Testis (tissue), 3 donors: ENCODE results near the gene HLCS. TPM values are rescaled to one million over a fixed set of nuclear protein-coding genes. Genes with fewer than 3 reads are reported as not detected.

Experiments
- DNase-seq: peaks from one replicate; pipeline ENCODE4 v3.0.0-alpha.2; 2019
- H3K27ac ChIP-seq, 2 donors: fragments of 200-600 bp; sonication (generic); one replicate each; pipeline ENCODE4 v1.5.1; 2019
- H3K27me3 ChIP-seq: fragments of 200-600 bp; sonication (generic); one replicate; pipeline ENCODE4 v1.5.1; 2019
- H3K36me3 ChIP-seq: fragments of 200-600 bp; sonication (generic); one replicate; pipeline ENCODE4 v1.5.1; 2017; ENCODE audit warnings: low read depth; ENCODE audit errors: missing control alignments
- H3K4me1 ChIP-seq: fragments of 200-600 bp; sonication (generic); one replicate; pipeline ENCODE4 v1.5.1; 2019
- H3K4me3 ChIP-seq, 2 donors: fragments of 200-600 bp; sonication (generic); one replicate each; pipeline ENCODE4 v1.5.1; 2017 to 2019
- H3K9me3 ChIP-seq: fragments of 200-600 bp; sonication (generic); one replicate; pipeline ENCODE4 v1.5.1; 2017
- CTCF ChIP-seq, 3 experiments: fragments of 450-650 bp in 2 of 3; fragments of 200-600 bp in 1 of 3; sonication (generic) in 1 of 3; IDR thresholded peaks; one replicate each; pipeline ENCODE4 v1.5.1; 2016 to 2019; ENCODE audit warnings: antibody characterized with exemption in 3 of 3, mild to moderate bottlenecking in 2 of 3, moderate library complexity in 1 of 3
- POLR2A ChIP-seq: fragments of 450-650 bp; IDR thresholded peaks from one replicate; pipeline ENCODE4 v1.6.1; 2017; ENCODE audit warnings: antibody characterized with exemption, mild to moderate bottlenecking, moderate library complexity
- WGBS, 2 donors: methylation state at CpG; one replicate each; pipeline ENCODE4 v1.1.5; 2018; 5-methylcytosine and 5-hydroxymethylcytosine counted together
- intact Hi-C: fragments of 100-400 bp; cut with DNase I; formaldehyde crosslinking; loops from one replicate; pipeline ENCODE4 v1.15.1; 2023; ENCODE audit warnings: low total_unique reads
- polyA plus RNA-seq: library from polyadenylated mRNA; stranded (reverse); fragments of 350-450 nt; fragmentation: Illumina TruSeq; extraction: RNeasy Lipid Tissue Mini Kit (QIAGEN cat#74804); gene quantifications from one replicate; pipeline ENCODE4 v1.2.3, GENCODE V29; 2014; ENCODE audit warnings: low read depth, low replicate concordance; ENCODE audit not compliant: insufficient read depth
- total RNA-seq, 2 donors: library from RNA; depleted of rRNA; stranded (reverse); fragments of >200 nt; gene quantifications; one replicate each; pipeline ENCODE4 v1.2.3, GENCODE V29; 2016

The HLCS gene
- total and polyA plus RNA-seq, 3 donors from 2014 or later, result 19.5 to 38.1 (median 30.1) TPM

- H3K27me3 ChIP-seq, result no peaks in the 10 kb centered on the region
- intact Hi-C loops, result no loop called here
- H3K4me1 ChIP-seq, result no peaks in the 10 kb centered on the region
- 92 to 95% methylated on average over 6 of the region's 6 CpGs for WGBS, 2 donors
- H3K9me3 ChIP-seq, result no peaks in the 10 kb centered on the region
- no peak overlapping the region for H3K27ac ChIP-seq
- no peaks in the 10 kb centered on the region for H3K36me3 ChIP-seq
- TF ChIP-seq POLR2A, result no peak
- no peak for TF ChIP-seq CTCF (IDR thresholded peaks at IDR 0.05)
- no peak overlapping the region for H3K4me3 ChIP-seq
- DNase-seq, result no peak
Observed at GRCh38 chr21:36945496-36946138, 20.9 kb downstream of the HLCS start.

GRCh38 chr21:36936361-36937135 lies 29.9 kb downstream of the HLCS start:
- 94 to 96% methylated on average over 16 to 24 of the region's 24 CpGs for WGBS, 2 donors
- Histone ChIP-seq H3K9me3 (no peaks in the 10 kb centered on the region), H3K4me3 (no peak overlapping the region), H3K27me3 (no peaks in the 10 kb centered on the region), H3K27ac (no peak overlapping the region), H3K4me1 (peaks cover 5% of the 10 kb centered on the region), H3K36me3 (no peaks in the 10 kb centered on the region)
- TF ChIP-seq POLR2A, result no peak
- no peak for TF ChIP-seq CTCF (IDR thresholded peaks at IDR 0.05)
- intact Hi-C loops, result no loop called here
- DNase-seq, result no peak

- 29 to 37% methylated on average over 5 of the region's 5 CpGs for WGBS, 2 donors
- Histone ChIP-seq H3K9me3 (no peaks in the 10 kb centered on the region), H3K36me3 (no peaks in the 10 kb centered on the region), H3K27ac (no peak overlapping the region), H3K4me3 (no peak overlapping the region), H3K27me3 (no peaks in the 10 kb centered on the region), H3K4me1 (peaks cover 5% of the 10 kb centered on the region)
- TF ChIP-seq POLR2A (no peak), CTCF (IDR thresholded peaks at IDR 0.05) (no peak)
- intact Hi-C loops, result no loop called here
- DNase-seq, result no peak
Observed at GRCh38 chr21:36934864-36935420, 31.5 kb downstream of the HLCS start.

- intact Hi-C loops, result no loop called here
- no peaks in the 10 kb centered on the region for H3K36me3 ChIP-seq
- H3K4me3 ChIP-seq, result no peak overlapping the region
- DNase-seq, result no peak
- no peaks in the 10 kb centered on the region for H3K27me3 ChIP-seq
- no peak for TF ChIP-seq CTCF (IDR thresholded peaks at IDR 0.05)
- TF ChIP-seq POLR2A, result no peak
- H3K27ac ChIP-seq, result peak overlapping the region in 1 of 2 donors; percentile 3
- peaks cover 5% of the 10 kb centered on the region for H3K4me1 ChIP-seq
- H3K9me3 ChIP-seq, result no peaks in the 10 kb centered on the region
- WGBS, 2 donors, result 36 to 60% methylated on average over 3 of the region's 3 CpGs
Observed at GRCh38 chr21:36932161-36932816, 34.2 kb downstream of the HLCS start.
